ENCODE data around the gene FGF12. TPM values are rescaled to one million over a fixed set of nuclear protein-coding genes. Genes with fewer than 3 reads are reported as not detected.

FGF12 gene
- total RNA-seq, 2 experiments from 2014 or later: not detected

DNA sequence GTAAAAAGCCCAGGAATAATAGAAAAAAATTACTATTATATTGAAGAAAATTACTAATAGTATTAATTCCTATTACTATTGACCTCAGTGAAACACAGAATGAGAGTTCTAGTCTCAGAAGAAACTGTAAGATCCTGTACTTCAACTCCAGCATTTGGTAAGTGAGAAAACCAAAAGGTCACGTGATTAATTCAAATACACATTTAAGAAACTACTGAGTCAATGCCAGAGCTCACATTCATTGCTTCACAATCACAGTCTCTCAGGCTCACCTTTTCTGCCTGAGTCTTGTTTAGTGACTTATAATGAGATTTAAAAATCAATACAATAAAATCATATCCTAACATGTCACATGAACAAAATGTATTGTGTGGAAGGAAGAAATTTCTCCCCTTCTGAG, 556.1 kb downstream of the FGF12 start:
- POLR2A ChIA-PET: no interaction called here
- H3K4me3 Mint-ChIP-seq: no peak overlapping the region

DNA sequence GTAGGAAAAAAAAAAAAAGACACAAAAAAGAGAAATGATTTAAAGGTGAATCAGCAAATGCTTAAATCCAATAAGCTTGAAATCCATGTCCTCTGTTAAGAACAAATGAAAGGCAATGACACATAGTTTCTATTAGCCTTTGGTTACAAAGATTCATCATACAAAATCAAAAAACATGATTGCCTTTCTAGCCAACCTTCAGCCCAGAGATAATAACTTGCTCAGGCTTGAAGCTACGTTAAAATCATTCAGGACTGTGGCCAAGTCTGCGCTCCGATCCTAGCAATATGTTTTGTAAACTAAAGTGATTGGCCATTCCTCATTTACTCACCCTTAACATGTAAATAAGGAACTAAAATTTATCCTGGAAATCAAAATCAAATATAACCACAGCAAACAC, 556.7 kb downstream of the FGF12 start:
- no peak for DNase-seq
- Histone ChIP-seq H3K9me3 (ENCODE audit: control insufficient read depth in 1 of 2, insufficient read depth in 1 of 2, low read length in 2 of 2) (no peaks in the 10 kb centered on the region), H3K27ac (ENCODE audit: low read depth in 1 of 2, low read length in 2 of 2) (no peak overlapping the region), H3K4me3 (ENCODE audit: low read length) (no peak overlapping the region), H3K36me3 (ENCODE audit: insufficient read depth, low read length) (no peaks in the 10 kb centered on the region), H3K27me3 (ENCODE audit: control insufficient read depth in 1 of 2, insufficient read depth in 2 of 2, low read length in 2 of 2) (no peaks in the 10 kb centered on the region), H3K4me1 (ENCODE audit: insufficient read depth, low read length) (no peaks in the 10 kb centered on the region)
- no peaks in the 10 kb centered on the region for H3K27me3 Mint-ChIP-seq
- ChIA-PET CTCF (no interaction called here), POLR2A (no interaction called here)
- ATAC-seq (ENCODE audit: poor library complexity): no peak
- H3K9me3 Mint-ChIP-seq: no peaks in the 10 kb centered on the region
- no peaks in the 10 kb centered on the region for H3K36me3 Mint-ChIP-seq (ENCODE audit: low read depth)
- no peak overlapping the region for H3K4me3 Mint-ChIP-seq
- TF ChIP-seq, protein P1, sequence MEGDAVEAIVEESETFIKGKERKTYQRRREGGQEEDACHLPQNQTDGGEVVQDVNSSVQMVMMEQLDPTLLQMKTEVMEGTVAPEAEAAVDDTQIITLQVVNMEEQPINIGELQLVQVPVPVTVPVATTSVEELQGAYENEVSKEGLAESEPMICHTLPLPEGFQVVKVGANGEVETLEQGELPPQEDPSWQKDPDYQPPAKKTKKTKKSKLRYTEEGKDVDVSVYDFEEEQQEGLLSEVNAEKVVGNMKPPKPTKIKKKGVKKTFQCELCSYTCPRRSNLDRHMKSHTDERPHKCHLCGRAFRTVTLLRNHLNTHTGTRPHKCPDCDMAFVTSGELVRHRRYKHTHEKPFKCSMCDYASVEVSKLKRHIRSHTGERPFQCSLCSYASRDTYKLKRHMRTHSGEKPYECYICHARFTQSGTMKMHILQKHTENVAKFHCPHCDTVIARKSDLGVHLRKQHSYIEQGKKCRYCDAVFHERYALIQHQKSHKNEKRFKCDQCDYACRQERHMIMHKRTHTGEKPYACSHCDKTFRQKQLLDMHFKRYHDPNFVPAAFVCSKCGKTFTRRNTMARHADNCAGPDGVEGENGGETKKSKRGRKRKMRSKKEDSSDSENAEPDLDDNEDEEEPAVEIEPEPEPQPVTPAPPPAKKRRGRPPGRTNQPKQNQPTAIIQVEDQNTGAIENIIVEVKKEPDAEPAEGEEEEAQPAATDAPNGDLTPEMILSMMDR (IDR thresholded peaks at IDR 0.05): no peak
- H3K27ac Mint-ChIP-seq: no peak overlapping the region
- H3K4me1 Mint-ChIP-seq (ENCODE audit: low read depth): no peaks in the 10 kb centered on the region
- intact Hi-C loops (cut with DNase I, micrococcal nuclease): no loop called here

More for the DNA sequence above, 556.1 kb downstream of the FGF12 start:
- H3K4me1 ChIP-seq (ENCODE audit: insufficient read depth, low read length): no peaks in the 10 kb centered on the region
- Mint-ChIP-seq H3K9me3 (no peaks in the 10 kb centered on the region), H3K27me3 (no peaks in the 10 kb centered on the region), H3K36me3 (ENCODE audit: low read depth) (no peaks in the 10 kb centered on the region), H3K4me1 (ENCODE audit: low read depth) (no peaks in the 10 kb centered on the region), H3K27ac (no peak overlapping the region)
- TF ChIP-seq, protein P1 (IDR thresholded peaks at IDR 0.05): no peak
- no peak for DNase-seq
- ATAC-seq (ENCODE audit: poor library complexity): no peak
- CTCF ChIA-PET: no interaction called here
- intact Hi-C loops (cut with DNase I, micrococcal nuclease): no loop called here
- no peak overlapping the region for H3K4me3 ChIP-seq (ENCODE audit: low read length)
- H3K27ac ChIP-seq (ENCODE audit: low read depth in 1 of 2, low read length in 2 of 2): no peak overlapping the region
- H3K9me3 ChIP-seq (ENCODE audit: control insufficient read depth in 1 of 2, insufficient read depth in 1 of 2, low read length in 2 of 2): no peaks in the 10 kb centered on the region
- no peaks in the 10 kb centered on the region for H3K27me3 ChIP-seq (ENCODE audit: control insufficient read depth in 1 of 2, insufficient read depth in 2 of 2, low read length in 2 of 2)
- H3K36me3 ChIP-seq (ENCODE audit: insufficient read depth, low read length): no peaks in the 10 kb centered on the region

DNA sequence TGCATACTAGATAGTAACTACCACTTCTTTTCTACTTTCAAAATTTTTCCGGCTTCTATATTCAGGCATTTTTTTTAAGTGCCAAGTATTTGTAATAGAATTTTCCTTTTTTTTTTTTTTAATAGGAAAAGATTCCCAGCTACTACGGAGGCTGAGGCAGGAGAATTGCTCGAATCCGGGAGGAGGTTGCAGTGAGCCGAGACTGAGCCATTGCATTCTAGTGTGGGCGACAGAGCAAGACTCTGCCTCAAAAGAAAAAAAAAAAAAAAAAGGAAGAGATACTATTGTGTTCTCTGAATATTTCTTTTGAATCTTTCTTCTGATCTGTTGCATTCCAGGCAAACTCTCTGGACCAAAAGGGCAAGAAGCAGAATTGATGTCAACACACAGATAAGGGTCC, 557.3 kb downstream of the FGF12 start:
- Mint-ChIP-seq H3K4me1 (ENCODE audit: low read depth) (no peaks in the 10 kb centered on the region), H3K27me3 (no peaks in the 10 kb centered on the region), H3K9me3 (no peaks in the 10 kb centered on the region), H3K27ac (no peak overlapping the region), H3K4me3 (no peak overlapping the region), H3K36me3 (ENCODE audit: low read depth) (no peaks in the 10 kb centered on the region)
- ATAC-seq (ENCODE audit: poor library complexity): no peak
- Histone ChIP-seq H3K36me3 (ENCODE audit: insufficient read depth, low read length) (no peaks in the 10 kb centered on the region), H3K9me3 (ENCODE audit: control insufficient read depth in 1 of 2, insufficient read depth in 1 of 2, low read length in 2 of 2) (no peaks in the 10 kb centered on the region), H3K4me3 (ENCODE audit: low read length) (no peak overlapping the region), H3K4me1 (ENCODE audit: insufficient read depth, low read length) (no peaks in the 10 kb centered on the region), H3K27me3 (ENCODE audit: control insufficient read depth in 1 of 2, insufficient read depth in 2 of 2, low read length in 2 of 2) (no peaks in the 10 kb centered on the region), H3K27ac (ENCODE audit: low read depth in 1 of 2, low read length in 2 of 2) (no peak overlapping the region)
- POLR2A ChIA-PET: no interaction called here
- TF ChIP-seq, protein P1 (IDR thresholded peaks at IDR 0.05): no peak
- no peak for DNase-seq
- intact Hi-C loops (cut with DNase I, micrococcal nuclease): no loop called here
- CTCF ChIA-PET: no interaction called here
